KG1 (cell line): ENCODE measurements around the gene LMAN1.
A peak's percentile ranks its signal among the peaks of the same experiment; 100 is the strongest.

Experiments used
- DNase-seq: peaks from one replicate; lab custom pipeline; 2025; lab: John Stamatoyannopoulos, UW

Gene LMAN1

DNA sequence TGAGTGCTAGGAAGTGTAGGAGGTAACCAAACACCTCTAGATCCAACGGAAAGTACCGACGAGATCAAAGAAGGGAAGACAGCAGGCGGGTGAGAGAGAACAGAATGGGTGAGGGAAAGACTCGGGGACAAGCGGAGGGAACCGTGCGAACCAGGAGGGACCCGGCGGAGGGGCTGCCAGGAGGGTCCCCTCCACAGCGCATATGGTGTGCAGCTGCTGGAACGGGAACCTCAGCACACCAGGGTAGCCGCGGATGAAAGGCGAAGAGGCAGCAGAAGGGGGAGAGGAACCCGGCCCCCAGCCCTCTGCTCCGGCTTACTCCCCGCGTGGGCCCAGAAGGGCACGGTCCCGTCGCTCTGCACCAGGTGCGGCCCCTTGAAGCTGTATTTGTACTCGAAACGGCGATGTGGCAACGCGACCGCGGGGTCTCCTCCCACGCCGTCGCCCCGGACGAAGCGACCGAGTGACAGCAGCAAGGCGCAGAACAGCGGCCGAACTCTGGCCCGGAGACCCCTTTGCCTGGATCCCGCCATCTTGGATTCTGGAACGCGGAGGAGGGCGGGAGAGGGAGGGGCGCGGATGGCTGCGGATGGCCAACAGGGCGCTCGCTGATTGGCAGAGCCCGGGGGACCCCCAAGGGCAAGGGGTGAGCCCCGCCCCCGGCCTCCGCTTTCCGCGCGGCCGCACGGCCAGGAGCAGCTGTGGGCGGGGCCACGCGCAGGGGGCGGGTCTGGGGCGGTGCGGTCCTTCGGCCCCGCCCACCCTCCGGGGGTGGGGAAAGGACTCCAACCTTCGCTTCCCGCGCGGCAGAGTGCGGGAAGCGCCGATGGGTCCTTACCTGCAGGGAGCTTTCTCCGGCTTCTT is at the start of gene LMAN1:
Gene LMAN1, minus strand, starts transcription at position 554 of the 864 bp plus-strand sequence. Its CDS starts 21 bp downstream, at position 533.
- DNase-seq: peak; percentile 84

GRCh38 chr18:59402432-59403090 is 43.5 kb upstream of the LMAN1 start:
- DNase-seq: peak; percentile 11

GRCh38 chr18:59400407-59400806 is 41.3 kb upstream of the LMAN1 start:
- DNase-seq: no peak

GRCh38 chr18:59395226-59396175 is 36.4 kb upstream of the LMAN1 start:
- no peak for DNase-seq

GRCh38 chr18:59393381-59393780 is 34.3 kb upstream of the LMAN1 start:
- DNase-seq: no peak

DNA sequence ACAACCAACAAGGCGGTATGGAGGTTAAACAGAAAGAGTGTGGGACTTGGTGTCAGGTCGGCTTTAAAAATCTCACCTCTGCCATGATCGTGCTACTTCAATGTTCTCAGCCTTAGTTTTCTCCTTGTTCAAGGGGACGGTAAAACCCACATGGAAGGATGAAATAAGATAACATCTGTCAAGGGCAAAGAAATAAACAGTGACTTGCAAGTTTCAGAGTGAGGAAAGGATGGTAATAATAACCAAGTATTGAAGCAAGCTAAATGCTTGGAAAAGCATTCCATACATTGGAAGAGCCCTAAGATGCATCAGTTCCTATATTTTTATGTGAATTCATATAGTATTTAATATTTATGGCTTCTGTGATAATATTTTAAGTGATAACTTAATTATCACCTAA is 29.8 kb upstream of the LMAN1 start:
- DNase-seq: no peak

GRCh38 chr18:59387687-59388565 is 28.9 kb upstream of the LMAN1 start:
- DNase-seq: no peak

- DNase-seq: no peak
These were observed 28.0 kb upstream of the LMAN1 start for GRCh38 chr18:59386909-59387686.

GRCh38 chr18:59385191-59385590 is 26.1 kb upstream of the LMAN1 start:
- DNase-seq: no peak

DNA sequence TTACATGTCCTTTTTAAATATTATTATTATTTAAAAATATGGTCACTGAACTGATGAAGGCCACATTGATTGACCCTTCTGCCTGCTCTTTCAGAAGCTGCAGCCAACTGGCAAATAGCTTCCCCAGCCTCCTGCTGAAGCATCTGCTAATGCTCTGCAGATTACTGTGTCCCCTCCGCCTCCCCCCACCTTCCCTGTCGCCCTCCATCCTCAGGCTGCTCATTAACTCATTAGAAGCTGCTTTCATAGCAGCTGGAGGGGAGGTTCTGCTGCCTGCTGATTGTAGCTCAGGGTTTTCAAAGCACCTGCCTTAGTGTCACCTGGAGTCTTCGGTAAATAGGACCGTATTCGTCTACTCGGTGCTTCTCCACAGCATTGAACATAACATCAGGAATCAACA is 24.8 kb upstream of the LMAN1 start:
- no peak for DNase-seq

DNA sequence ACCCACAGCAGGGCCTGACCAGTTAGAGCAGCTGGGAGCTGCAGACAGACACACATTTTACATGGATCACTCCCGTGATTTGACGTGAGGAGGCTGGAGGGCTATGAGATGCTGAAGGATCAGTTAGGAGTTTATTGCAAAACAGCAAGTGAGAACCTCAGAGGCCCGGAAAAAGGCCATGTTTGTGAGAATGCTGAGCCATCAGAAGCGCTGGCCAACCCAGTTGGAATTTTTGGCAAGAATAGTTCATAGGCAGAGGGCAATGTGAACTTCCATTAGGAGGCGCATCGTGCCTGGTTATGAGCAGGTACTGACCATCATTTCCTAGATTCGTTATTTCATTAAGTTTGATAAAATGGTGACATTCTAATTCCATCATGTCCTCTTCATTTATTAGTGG is 23.3 kb upstream of the LMAN1 start:
- DNase-seq: no peak

- DNase-seq: no peak
These were observed 22.9 kb upstream of the LMAN1 start for GRCh38 chr18:59381949-59382348.

DNA sequence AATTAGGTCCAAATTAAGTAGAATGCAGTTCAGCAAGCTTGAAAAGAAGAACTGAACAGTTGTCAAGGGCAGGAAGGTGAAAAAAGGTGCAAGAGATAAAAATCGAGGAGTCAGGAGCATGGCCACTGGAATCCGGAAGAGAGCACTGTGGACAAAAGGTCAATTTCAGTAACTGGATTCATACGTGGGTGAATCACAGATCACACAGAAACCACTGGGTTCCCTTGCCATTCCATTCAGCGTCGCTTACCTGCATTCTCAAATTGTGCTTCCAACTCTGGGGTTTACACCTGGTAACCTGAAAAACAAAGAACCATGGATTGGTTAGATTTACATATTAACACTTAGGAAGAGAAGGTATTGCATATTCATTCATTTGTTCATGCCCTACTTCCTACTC is 21.6 kb upstream of the LMAN1 start:
- no peak for DNase-seq

GRCh38 chr18:59379772-59380522 is 20.9 kb upstream of the LMAN1 start:
- no peak for DNase-seq

GRCh38 chr18:59377613-59378337 is 18.7 kb upstream of the LMAN1 start:
- DNase-seq: no peak

- no peak for DNase-seq
These were observed 17.4 kb upstream of the LMAN1 start for GRCh38 chr18:59376351-59376935.

GRCh38 chr18:59374128-59374527 is 15.1 kb upstream of the LMAN1 start:
- DNase-seq: no peak

GRCh38 chr18:59372975-59373374 is 13.9 kb upstream of the LMAN1 start:
- no peak for DNase-seq

DNA sequence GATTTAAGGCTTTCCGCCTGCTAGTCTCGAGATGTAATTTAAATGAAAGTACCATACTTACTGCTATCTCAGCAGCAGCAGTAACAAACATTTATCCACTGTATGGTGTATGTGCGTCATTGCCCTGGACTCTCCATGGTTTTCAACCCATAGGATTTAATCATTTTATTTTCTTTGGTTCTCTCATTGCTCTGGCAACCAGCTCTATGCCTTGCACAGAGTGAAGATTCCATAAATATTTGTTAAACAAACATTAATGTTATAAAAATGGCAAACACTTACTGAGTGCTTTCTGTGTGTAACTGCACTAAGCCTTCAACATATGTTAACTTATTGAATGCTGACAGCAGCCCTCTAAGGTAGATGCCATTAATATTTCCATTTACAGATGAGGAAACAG is 1.3 kb upstream of the LMAN1 start:
- no peak for DNase-seq
